Coronary artery (tissue), 2 donors: Measurements from ENCODE around the gene VIL1.

ENCODE experiments used
- DNase-seq: peaks from one replicate; pipeline ENCODE4 v3.0.0-alpha.2; 2017; ENCODE audit warnings: low spot score
- H3K27ac ChIP-seq, 2 donors: fragments of 200-600 bp; sonication (generic); one replicate each; pipeline ENCODE4 v1.5.1; 2016 to 2019
- H3K4me3 ChIP-seq: fragments of 200-600 bp; sonication (generic); 2 replicates; pipeline ENCODE4 v1.5.1; 2016; ENCODE audit warnings: mild to moderate bottlenecking, moderate library complexity
- CTCF ChIP-seq: fragments of 200-600 bp; sonication (generic); IDR thresholded peaks from one replicate; pipeline ENCODE4 v1.5.1; 2019; ENCODE audit warnings: antibody characterized with exemption

The VIL1 gene

GRCh38 chr2:218418717-218419458, at the start of gene VIL1:
TSS of gene VIL1 (plus strand) at chr2:218419123. CDS start at chr2:218423779, 4,656 bp downstream.
- H3K4me3 ChIP-seq, result no peak within 1 kb of the TSS
- TF ChIP-seq CTCF, result no peak
- no peak for DNase-seq
- no peak within 1 kb of the TSS for H3K27ac ChIP-seq

- no peak for DNase-seq
- Histone ChIP-seq H3K27ac (peak overlapping the region in 1 of 2 donors; percentile 48), H3K4me3 (no peak overlapping the region)
- no peak for TF ChIP-seq CTCF
Observed at GRCh38 chr2:218369330-218369729, 49.6 kb upstream of the VIL1 start.

- Histone ChIP-seq H3K27ac (peak overlapping the region; percentile 65 to 84), H3K4me3 (no peak overlapping the region)
- peak; percentile 81 for DNase-seq
- no peak for TF ChIP-seq CTCF
Observed at GRCh38 chr2:218370410-218371063, 48.4 kb upstream of the VIL1 start.

- Histone ChIP-seq H3K27ac (peak overlapping the region; percentile 20 to 65), H3K4me3 (no peak overlapping the region)
- no peak for DNase-seq
- TF ChIP-seq CTCF, result no peak
Observed at GRCh38 chr2:218371983-218372350, 47.0 kb upstream of the VIL1 start.

GRCh38 chr2:218374795-218375194, 44.1 kb upstream of the VIL1 start:
- no peak for TF ChIP-seq CTCF
- H3K27ac ChIP-seq, result no peak overlapping the region
- no peak overlapping the region for H3K4me3 ChIP-seq
- DNase-seq, result no peak

GRCh38 chr2:218375212-218375611, 43.7 kb upstream of the VIL1 start:
- Histone ChIP-seq H3K27ac (no peak overlapping the region), H3K4me3 (no peak overlapping the region)
- no peak for DNase-seq
- TF ChIP-seq CTCF, result no peak

GRCh38 chr2:218378053-218378452, 40.9 kb upstream of the VIL1 start:
- TF ChIP-seq CTCF, result no peak
- no peak overlapping the region for H3K27ac ChIP-seq

More at GRCh38 chr2:218378053-218378452, 40.9 kb upstream of the VIL1 start:
- H3K4me3 ChIP-seq, result no peak overlapping the region
- no peak for DNase-seq
